GM21367 (cell line): ENCODE results near the gene STX4.

Experiments
- ATAC-seq: cut with Tn5 transposase; IDR thresholded peaks from one replicate; pipeline ENCODE4 v1.9.1; 2021; ENCODE audit not compliant: unreplicated experiment

The STX4 gene

DNA sequence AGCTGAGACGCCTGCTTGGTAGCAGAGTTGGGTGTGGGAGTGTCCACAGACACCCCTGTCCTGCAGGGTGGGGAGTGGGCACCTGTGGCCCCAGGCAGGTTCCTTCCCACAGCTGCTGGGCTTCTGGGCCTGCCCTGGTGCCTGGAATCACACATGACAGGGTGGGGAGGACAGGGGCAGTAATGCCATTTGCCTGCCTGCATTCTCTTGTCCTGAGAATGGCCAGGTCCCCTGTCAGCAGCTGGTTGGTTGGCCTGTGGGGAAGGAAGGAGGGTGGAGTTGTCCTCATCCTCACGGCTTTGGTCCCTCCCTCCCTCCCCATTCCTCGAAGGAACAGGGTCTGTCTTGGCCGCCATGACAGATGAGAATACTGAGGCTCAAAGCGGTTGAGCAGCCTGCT lies 50.2 kb downstream of the STX4 start:
- no peak for ATAC-seq

DNA sequence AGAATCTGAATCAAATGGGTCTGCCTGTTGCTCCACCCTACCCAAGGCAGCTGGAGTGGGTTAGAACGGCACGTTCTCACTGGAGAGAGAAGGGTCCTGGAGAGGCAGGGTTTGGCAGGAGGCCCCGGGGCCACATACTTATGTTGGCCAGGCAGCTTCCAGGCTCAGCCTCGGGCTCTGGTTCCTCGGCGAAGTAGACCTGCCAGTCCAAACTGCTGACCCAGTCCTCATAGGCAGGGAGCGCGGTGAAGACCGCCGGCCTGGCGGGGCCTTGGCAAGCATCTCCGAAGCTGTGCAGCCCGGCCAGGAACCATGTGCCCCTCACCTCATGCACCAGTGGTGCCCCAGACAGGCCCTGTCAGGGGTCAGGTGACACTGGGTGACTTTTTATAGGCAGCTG lies 50.6 kb downstream of the STX4 start:
- ATAC-seq: no peak

DNA sequence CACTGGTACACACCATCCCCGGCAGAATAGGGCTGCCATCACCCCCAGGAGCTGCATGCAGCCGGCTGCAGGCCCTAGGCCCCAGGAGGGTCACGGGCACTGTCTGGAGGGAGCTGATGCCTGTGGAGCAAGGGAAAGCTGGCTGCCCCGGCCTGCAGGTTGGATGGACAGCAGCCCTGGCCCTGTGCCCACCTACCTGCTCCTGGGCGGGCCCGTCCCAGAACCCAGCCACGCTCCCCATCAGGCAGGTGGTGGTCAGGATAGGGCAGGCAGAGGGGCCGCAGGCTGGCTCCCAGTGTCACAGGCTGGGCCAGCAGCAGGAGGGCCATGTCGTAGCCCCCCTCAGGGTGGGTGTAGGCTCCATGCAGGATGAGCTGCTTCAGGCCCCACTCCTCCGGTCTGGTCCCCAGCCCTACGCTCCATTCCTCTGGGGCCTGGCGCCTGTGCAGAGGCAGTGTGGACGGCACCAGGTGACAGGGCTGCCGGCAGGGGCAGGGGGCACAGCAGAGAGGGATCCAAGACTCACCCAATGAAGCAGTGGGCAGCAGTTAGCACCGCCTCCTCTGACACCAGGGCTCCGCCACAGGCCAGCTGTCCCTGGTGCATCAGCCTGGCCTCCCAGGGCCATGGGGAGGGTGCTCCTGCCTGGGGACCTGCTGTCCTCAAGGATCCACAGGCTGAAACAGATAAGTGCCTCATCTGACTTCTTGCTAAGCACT lies 51.4 kb downstream of the STX4 start:
- no peak for ATAC-seq

DNA sequence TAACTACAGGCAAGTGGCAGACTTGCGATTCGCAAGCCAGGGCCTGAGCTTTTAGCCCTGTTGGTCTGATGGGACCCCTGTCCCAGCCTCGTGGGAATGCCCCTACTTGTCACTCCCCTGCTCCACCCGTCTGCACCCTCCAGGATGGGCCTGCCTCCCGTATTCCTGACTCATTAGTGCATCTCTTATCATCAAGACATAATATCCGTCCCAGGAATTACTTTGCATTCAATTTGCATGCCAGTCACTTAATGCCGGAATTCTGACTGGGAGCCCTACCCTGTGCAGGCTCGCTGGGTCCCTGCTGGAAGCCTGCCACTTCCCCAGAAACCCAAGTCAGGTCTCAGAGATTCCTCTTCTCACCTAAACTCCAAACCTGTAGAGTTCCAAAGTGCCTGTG lies 52.1 kb downstream of the STX4 start:
- no peak for ATAC-seq

DNA sequence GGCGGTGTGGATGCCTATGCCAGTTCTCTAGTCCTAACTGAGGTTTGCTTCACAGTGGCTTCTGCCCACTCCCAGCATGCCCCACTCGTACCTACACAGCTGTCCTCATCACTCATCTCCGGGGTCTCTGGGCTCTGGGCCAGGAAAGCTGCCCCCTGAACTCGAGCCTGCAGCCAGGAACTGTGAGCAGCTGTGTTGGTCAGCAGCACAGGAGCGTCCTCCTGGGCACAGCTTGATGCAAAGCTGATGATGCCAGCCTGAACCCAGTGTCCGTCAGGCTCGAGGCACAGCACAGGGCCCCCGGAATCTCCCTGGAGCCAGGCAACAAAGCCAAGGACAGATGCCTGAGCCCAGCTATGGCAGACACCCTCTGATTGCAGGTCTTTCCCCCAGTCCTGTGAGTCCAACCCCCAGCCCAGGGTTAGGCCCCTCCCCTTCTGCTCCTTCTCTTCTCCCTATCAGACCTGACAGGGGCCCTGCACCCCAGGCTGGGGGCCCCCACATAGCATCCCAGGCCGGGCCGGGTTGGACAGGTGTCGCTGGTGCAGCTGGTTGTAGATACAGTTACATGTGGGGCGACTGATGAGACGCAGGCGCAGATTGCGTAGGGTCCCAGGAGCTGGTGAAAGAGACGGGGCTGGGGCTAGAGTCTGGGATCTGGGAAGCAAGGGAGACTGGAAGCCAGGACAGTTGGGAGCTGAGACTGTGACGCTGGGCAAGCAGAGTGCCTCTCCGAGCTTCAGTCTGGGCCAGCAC lies 52.7 kb downstream of the STX4 start:
- no peak for ATAC-seq

DNA sequence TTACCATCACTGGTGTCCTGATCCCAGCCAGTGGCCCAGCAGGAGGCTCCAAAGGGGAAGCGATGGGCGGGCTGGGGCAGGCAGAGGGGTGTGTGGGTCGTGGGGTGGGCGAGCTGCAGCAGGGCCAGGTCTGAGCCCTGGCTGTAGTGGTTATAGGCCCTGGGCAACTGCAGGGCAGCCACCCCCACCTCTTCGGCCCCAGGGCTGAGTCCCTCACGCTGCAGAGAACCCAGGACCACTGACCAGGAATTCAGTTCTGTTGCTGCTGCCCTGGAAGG lies 53.2 kb downstream of the STX4 start:
- no peak for ATAC-seq

DNA sequence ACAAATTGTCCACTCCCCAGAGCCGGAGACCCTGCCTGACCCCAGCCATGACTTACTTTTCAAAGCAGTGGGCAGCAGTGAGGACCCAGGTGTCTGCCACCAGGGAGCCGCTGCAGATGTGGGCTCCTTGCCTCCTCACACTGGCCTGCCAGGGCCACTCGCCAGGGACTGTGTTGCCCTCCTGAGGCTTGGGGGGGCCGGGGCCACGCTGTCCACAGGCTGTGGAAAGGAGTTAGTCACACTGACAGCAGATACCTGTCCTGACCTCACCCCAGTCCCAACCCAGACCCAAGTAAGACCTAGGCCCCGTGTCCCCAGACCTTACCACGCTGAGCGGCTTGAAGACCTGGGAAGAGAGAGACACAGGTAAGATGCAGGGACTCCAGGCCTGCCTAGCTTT lies 54.1 kb downstream of the STX4 start:
- no peak for ATAC-seq

DNA sequence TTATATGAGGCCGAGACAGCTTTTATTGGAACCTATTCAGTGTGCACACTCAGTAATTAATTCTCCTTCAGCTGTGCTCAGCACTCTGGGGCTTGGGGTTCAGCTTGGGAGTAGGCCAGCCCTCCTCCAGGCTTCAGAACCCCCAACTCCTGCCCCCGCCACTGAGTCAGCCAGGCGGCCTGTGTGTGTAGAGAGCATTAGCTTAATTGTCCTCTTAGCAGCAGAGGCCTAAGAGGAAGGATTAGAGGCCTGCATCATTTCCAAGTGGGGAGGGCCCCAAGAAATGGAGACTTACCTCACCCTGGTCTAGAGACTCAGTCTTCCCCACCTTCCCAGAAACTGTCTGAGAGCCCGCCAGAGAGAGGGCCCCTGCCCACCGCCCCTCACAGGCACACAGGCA lies 54.6 kb downstream of the STX4 start:
- no peak for ATAC-seq

DNA sequence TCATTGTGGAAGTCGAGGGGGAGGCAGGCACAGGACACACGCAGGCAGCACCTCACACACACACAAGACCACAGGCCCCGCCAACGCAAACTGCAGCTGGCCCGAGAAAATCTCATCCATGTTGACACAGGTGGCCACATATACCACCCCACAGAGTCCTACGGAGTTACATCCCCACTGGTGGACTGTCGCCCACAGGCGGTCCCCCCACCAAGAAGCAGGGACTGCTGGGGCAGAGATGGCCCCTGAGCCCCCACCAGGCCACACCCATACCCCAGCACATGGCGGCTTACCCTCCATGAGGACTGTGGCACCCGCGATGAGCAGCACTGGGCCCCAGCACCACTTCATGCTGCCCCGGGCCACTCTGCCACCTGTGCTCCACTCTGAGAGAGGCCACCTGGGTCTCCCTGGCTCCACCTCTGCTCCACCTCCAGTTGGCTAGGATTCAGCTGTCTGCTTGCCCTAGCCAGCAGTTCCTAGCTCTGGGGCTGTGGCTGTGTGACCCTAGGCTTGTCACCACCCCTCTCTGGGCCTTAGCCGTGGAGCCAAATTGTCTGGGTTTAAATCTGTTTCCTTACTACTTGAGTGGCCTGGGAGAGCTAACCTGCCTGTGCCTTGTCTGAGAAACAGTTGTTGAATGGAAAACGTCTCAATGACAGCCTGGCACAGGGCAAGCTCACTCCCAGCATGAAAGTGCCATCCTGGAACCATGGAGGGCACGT lies 55.3 kb downstream of the STX4 start, which contains the start of gene PRSS53:
Gene PRSS53, minus strand, starts transcription at position 485 of the 725 bp plus-strand sequence. Its CDS starts 134 bp downstream, at position 351.
- no peak for ATAC-seq

DNA sequence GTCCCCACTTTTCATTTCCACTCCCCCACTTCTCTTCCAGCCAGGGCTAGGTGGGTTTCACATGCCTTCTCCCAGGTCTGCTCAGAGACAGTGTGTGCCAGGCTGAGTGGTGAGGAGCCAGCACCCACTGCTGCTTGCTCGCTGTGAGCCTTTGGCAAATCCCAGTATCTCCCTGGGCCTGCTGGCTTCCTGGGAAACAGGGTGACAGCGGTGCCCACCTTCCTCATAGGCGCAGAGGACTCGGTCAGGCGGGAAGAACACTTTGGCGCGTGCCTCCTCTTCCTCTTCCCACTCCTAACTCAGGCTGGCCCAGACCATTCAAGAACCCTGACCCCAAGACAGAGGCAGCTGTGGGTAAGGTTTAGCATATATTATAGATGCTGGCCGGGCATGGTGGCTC lies 55.8 kb downstream of the STX4 start:
- ATAC-seq: no peak
